Measurements from ENCODE around the gene PPFIBP2. TPM values are rescaled to one million over a fixed set of nuclear protein-coding genes. Genes with fewer than 3 reads are reported as not detected.

PPFIBP2 gene
- total RNA-seq, 1 donor from 2014 or later: 10.1 TPM

- Mint-ChIP-seq H3K36me3 (ENCODE audit: low read depth) (no peaks in the 10 kb centered on the region), H3K4me3 (no peak overlapping the region), H3K27ac (ENCODE audit: unreplicated experiment) (no peak overlapping the region), H3K9me3 (no peaks in the 10 kb centered on the region), H3K27me3 (ENCODE audit: low read depth) (no peaks in the 10 kb centered on the region), H3K4me1 (peaks cover 24% of the 10 kb centered on the region)
- no peak for TF ChIP-seq CTCF (conservative IDR thresholded peaks at IDR 0.05)
- no peak for DNase-seq (ENCODE audit: low read depth, low spot score)
Measured at GRCh38 chr11:7584910-7585309, 71.1 kb downstream of the PPFIBP2 start.

GRCh38 chr11:7585816-7586215, 72.0 kb downstream of the PPFIBP2 start:
- no peaks in the 10 kb centered on the region for H3K36me3 Mint-ChIP-seq (ENCODE audit: low read depth)
- TF ChIP-seq CTCF (conservative IDR thresholded peaks at IDR 0.05): no peak
- peaks cover 24% of the 10 kb centered on the region for H3K4me1 Mint-ChIP-seq
- DNase-seq (ENCODE audit: low read depth, low spot score): no peak
- H3K4me3 Mint-ChIP-seq: no peak overlapping the region
- H3K9me3 Mint-ChIP-seq: no peaks in the 10 kb centered on the region
- no peaks in the 10 kb centered on the region for H3K27me3 Mint-ChIP-seq (ENCODE audit: low read depth)
- no peak overlapping the region for H3K27ac Mint-ChIP-seq (ENCODE audit: unreplicated experiment)

- no peak for TF ChIP-seq CTCF (conservative IDR thresholded peaks at IDR 0.05)
- Mint-ChIP-seq H3K27ac (ENCODE audit: unreplicated experiment) (no peak overlapping the region), H3K9me3 (no peaks in the 10 kb centered on the region), H3K27me3 (ENCODE audit: low read depth) (no peaks in the 10 kb centered on the region), H3K36me3 (ENCODE audit: low read depth) (no peaks in the 10 kb centered on the region), H3K4me1 (peaks cover 24% of the 10 kb centered on the region), H3K4me3 (no peak overlapping the region)
- no peak for DNase-seq (ENCODE audit: low read depth, low spot score)
Measured at GRCh38 chr11:7586376-7586775, 72.6 kb downstream of the PPFIBP2 start.

GRCh38 chr11:7587712-7588111, 73.9 kb downstream of the PPFIBP2 start:
- Mint-ChIP-seq H3K4me3 (no peak overlapping the region), H3K27ac (ENCODE audit: unreplicated experiment) (peak overlapping the region; percentile 44), H3K9me3 (no peaks in the 10 kb centered on the region), H3K36me3 (ENCODE audit: low read depth) (no peaks in the 10 kb centered on the region), H3K4me1 (peaks cover 23% of the 10 kb centered on the region), H3K27me3 (ENCODE audit: low read depth) (no peaks in the 10 kb centered on the region)
- DNase-seq (ENCODE audit: low read depth, low spot score): no peak
- no peak for TF ChIP-seq CTCF (conservative IDR thresholded peaks at IDR 0.05)

- no peaks in the 10 kb centered on the region for H3K36me3 Mint-ChIP-seq (ENCODE audit: low read depth)
- no peaks in the 10 kb centered on the region for H3K27me3 Mint-ChIP-seq (ENCODE audit: low read depth)
- DNase-seq (ENCODE audit: low read depth, low spot score): no peak
- peaks cover 19% of the 10 kb centered on the region for H3K4me1 Mint-ChIP-seq
- H3K4me3 Mint-ChIP-seq: no peak overlapping the region
- no peak for TF ChIP-seq CTCF (conservative IDR thresholded peaks at IDR 0.05)
- no peaks in the 10 kb centered on the region for H3K9me3 Mint-ChIP-seq
- no peak overlapping the region for H3K27ac Mint-ChIP-seq (ENCODE audit: unreplicated experiment)
Measured at GRCh38 chr11:7589861-7590260, 76.1 kb downstream of the PPFIBP2 start.

- H3K27me3 Mint-ChIP-seq (ENCODE audit: low read depth): no peaks in the 10 kb centered on the region
- no peaks in the 10 kb centered on the region for H3K9me3 Mint-ChIP-seq
- H3K36me3 Mint-ChIP-seq (ENCODE audit: low read depth): no peaks in the 10 kb centered on the region
- H3K4me1 Mint-ChIP-seq: peaks cover 26% of the 10 kb centered on the region
- TF ChIP-seq CTCF (conservative IDR thresholded peaks at IDR 0.05): no peak
- DNase-seq (ENCODE audit: low read depth, low spot score): no peak
- no peak overlapping the region for H3K4me3 Mint-ChIP-seq
- H3K27ac Mint-ChIP-seq (ENCODE audit: unreplicated experiment): no peak overlapping the region
Measured at GRCh38 chr11:7590529-7590928, 76.7 kb downstream of the PPFIBP2 start.
